ENCODE measurements around the gene COL4A3.

The COL4A3 gene

DNA sequence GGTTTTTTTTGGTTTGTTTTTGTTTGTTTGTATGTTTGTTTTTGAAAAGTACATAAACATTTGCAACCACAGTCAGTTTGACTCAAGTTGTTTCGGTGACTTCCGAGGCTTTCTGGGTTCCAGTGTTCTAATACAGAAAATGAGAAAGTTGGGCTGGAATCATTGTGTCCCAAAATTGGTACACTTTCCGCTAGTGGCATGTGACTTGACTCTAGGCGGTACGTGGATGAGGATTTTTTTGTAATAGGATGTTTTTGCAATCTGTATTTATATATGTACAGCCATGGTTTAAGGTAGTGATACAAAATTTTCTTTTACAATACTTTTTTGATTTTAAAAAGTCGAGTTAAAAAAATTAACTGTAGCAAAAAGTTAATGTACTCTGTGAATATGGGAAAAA lies 162.4 kb downstream of the COL4A3 start:
- peaks cover 22% of the 10 kb centered on the region for H3K4me1 ChIP-seq (ENCODE audit: control insufficient read depth, low read depth, low read length)
- H3K4me3 ChIP-seq (ENCODE audit: low read length) = peak overlapping the region; percentile 94
- H3K9me3 ChIP-seq (ENCODE audit: control insufficient read depth, low read depth, low read length) = peaks cover 2% of the 10 kb centered on the region
- no peaks in the 10 kb centered on the region for H3K27me3 ChIP-seq (ENCODE audit: control insufficient read depth, insufficient read depth, low read length)
- H3K36me3 ChIP-seq (ENCODE audit: control insufficient read depth, low read depth, low read length) = peaks cover 9% of the 10 kb centered on the region
- H3K27ac ChIP-seq (ENCODE audit: low read length) = no peak overlapping the region
- peak overlapping the region; percentile 94 for H3K9ac ChIP-seq (ENCODE audit: low read length)

DNA sequence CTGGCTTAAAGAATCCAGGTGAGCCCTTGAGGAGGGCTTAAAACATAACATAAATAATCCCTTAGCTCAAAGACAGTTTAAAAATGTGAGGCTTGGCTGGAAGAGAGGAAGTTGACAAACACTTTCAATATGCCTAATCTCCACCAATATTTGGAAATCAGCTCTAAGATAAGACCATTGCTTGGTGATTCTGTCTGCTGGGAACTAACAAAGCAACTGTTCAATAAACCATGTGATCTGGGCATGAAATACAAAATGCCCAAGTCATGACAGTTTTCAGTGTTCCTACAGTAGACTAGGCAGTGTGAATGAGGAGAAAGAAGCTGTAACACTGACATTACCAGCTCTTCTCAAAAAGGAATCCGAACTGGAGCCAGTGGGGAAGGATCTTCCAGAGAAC lies 171.3 kb downstream of the COL4A3 start:
- Histone ChIP-seq H3K4me1 (ENCODE audit: control insufficient read depth, low read depth, low read length) (no peaks in the 10 kb centered on the region), H3K9me3 (ENCODE audit: control insufficient read depth, low read depth, low read length) (no peaks in the 10 kb centered on the region), H3K36me3 (ENCODE audit: control insufficient read depth, low read depth, low read length) (peaks cover 56% of the 10 kb centered on the region), H3K9ac (ENCODE audit: low read length) (no peak overlapping the region), H3K27me3 (ENCODE audit: control insufficient read depth, insufficient read depth, low read length) (no peaks in the 10 kb centered on the region), H3K4me3 (ENCODE audit: low read length) (no peak overlapping the region), H3K27ac (ENCODE audit: low read length) (no peak overlapping the region)

DNA sequence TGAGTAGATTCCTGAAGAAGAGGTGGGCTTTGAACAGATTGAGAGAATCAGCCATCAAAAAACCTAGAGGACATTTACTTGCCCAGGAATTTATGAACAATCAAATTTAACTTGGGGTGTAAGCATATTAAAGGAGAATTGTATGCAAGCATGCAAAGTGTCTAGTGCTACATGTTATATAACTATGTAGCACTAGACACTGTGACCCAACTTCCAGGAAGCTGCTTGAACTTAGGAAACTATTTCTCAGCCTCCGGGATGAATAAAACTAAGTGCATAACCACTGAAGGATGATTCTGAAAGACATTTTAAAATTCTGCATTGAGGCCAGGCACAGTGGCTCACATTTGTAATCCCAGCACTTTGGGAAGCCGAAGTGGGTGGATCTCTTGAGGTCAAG lies 173.0 kb downstream of the COL4A3 start:
- no peak overlapping the region for H3K9ac ChIP-seq (ENCODE audit: low read length)
- no peaks in the 10 kb centered on the region for H3K27me3 ChIP-seq (ENCODE audit: control insufficient read depth, insufficient read depth, low read length)
- H3K4me3 ChIP-seq (ENCODE audit: low read length) = no peak overlapping the region
- no peak overlapping the region for H3K27ac ChIP-seq (ENCODE audit: low read length)
- no peaks in the 10 kb centered on the region for H3K4me1 ChIP-seq (ENCODE audit: control insufficient read depth, low read depth, low read length)
- H3K9me3 ChIP-seq (ENCODE audit: control insufficient read depth, low read depth, low read length) = no peaks in the 10 kb centered on the region
- peaks cover 55% of the 10 kb centered on the region for H3K36me3 ChIP-seq (ENCODE audit: control insufficient read depth, low read depth, low read length)

DNA sequence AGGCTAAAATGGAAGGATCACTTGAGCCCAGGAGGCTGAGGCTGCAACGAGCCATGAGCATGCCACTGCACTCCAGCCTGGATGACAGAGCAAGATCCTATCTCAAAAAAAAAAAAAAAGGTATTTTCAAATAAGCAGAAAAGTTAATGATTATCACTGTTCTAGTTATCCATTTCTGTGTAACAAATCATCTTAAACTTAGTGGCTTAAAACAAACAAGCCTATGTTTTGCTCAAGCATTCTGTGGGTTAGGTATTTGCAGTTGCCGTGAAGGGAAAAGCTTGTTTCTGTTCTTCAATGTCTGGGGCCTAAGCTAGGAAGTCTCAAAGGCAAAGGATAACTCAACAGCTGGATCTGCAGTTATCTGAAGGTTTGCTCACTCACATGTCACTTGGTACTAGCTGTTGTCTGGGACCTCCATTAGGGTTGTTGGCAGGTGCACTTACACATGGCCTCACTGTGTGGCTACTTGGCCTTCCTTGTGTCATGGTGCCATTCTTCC lies 174.7 kb downstream of the COL4A3 start:
- Histone ChIP-seq H3K9ac (ENCODE audit: low read length) (no peak overlapping the region), H3K9me3 (ENCODE audit: control insufficient read depth, low read depth, low read length) (no peaks in the 10 kb centered on the region), H3K4me1 (ENCODE audit: control insufficient read depth, low read depth, low read length) (no peaks in the 10 kb centered on the region), H3K36me3 (ENCODE audit: control insufficient read depth, low read depth, low read length) (peaks cover 51% of the 10 kb centered on the region), H3K4me3 (ENCODE audit: low read length) (no peak overlapping the region), H3K27me3 (ENCODE audit: control insufficient read depth, insufficient read depth, low read length) (no peaks in the 10 kb centered on the region), H3K27ac (ENCODE audit: low read length) (no peak overlapping the region)

DNA sequence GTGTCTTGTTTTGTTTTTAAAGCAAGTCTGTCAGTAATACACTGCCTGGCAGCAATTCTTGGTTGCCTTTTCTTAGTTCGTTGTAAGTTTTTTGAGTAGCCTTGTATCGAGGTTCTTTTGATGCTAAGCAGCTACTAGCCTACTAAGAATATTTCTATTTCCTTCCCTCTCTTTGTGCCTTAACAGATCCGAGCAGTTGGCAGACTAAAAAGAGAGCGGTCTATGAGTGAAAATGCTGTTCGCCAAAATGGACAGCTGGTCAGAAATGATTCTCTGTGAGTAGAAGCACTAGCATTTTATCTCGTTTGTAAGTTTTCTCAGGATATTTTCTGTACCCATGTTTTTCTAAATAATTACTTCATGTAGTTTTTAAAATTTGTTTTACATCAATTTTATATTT lies 175.7 kb downstream of the COL4A3 start:
- Histone ChIP-seq H3K4me3 (ENCODE audit: low read length) (no peak overlapping the region), H3K36me3 (ENCODE audit: control insufficient read depth, low read depth, low read length) (peaks cover 43% of the 10 kb centered on the region), H3K4me1 (ENCODE audit: control insufficient read depth, low read depth, low read length) (no peaks in the 10 kb centered on the region), H3K27ac (ENCODE audit: low read length) (no peak overlapping the region), H3K9ac (ENCODE audit: low read length) (no peak overlapping the region), H3K27me3 (ENCODE audit: control insufficient read depth, insufficient read depth, low read length) (no peaks in the 10 kb centered on the region), H3K9me3 (ENCODE audit: control insufficient read depth, low read depth, low read length) (no peaks in the 10 kb centered on the region)

DNA sequence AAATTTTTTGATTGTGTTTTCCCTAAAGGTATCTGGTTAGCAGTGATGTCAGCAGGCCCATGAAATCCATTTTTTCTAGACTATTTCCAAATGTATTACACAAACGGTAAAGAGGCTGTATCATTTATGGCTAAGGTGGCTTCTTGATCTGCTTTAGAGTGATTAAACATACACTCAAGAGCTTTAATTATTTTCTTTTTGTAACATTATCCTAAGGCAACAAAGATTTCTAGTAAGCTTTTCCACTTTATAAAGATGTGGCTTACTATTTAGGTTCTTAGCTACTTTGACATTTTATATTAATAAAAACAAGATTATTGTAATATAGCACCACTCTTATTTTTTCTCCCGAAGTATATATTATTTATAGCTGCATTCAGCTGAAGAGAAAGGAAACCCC lies 177.1 kb downstream of the COL4A3 start:
- peaks cover 34% of the 10 kb centered on the region for H3K36me3 ChIP-seq (ENCODE audit: control insufficient read depth, low read depth, low read length)
- H3K4me3 ChIP-seq (ENCODE audit: low read length) = no peak overlapping the region
- H3K9me3 ChIP-seq (ENCODE audit: control insufficient read depth, low read depth, low read length) = no peaks in the 10 kb centered on the region
- no peaks in the 10 kb centered on the region for H3K4me1 ChIP-seq (ENCODE audit: control insufficient read depth, low read depth, low read length)
- no peak overlapping the region for H3K27ac ChIP-seq (ENCODE audit: low read length)
- no peak overlapping the region for H3K9ac ChIP-seq (ENCODE audit: low read length)
- H3K27me3 ChIP-seq (ENCODE audit: control insufficient read depth, insufficient read depth, low read length) = no peaks in the 10 kb centered on the region

DNA sequence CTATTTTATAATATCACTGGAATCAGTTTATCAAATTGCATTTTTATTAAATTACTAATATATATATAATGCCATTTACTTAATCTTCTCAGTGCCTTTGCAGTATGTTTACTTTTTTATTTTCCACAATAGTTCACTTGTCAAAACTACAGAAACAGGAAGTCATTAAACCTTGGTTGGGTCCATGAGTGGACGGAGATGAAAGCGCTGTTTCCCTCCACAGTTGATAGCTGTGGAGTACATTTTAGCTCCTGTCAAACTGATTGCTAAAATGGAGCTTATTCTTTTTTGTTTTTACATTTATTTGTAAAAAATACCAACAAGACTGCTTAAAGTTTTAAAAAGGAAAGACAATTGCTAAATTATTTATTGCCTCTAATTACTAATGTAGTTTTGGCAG lies 179.8 kb downstream of the COL4A3 start:
- peaks cover 45% of the 10 kb centered on the region for H3K36me3 ChIP-seq (ENCODE audit: control insufficient read depth, low read depth, low read length)
- no peaks in the 10 kb centered on the region for H3K4me1 ChIP-seq (ENCODE audit: control insufficient read depth, low read depth, low read length)
- H3K9ac ChIP-seq (ENCODE audit: low read length) = no peak overlapping the region
- no peak overlapping the region for H3K27ac ChIP-seq (ENCODE audit: low read length)
- H3K9me3 ChIP-seq (ENCODE audit: control insufficient read depth, low read depth, low read length) = no peaks in the 10 kb centered on the region
- H3K27me3 ChIP-seq (ENCODE audit: control insufficient read depth, insufficient read depth, low read length) = no peaks in the 10 kb centered on the region
- H3K4me3 ChIP-seq (ENCODE audit: low read length) = no peak overlapping the region

DNA sequence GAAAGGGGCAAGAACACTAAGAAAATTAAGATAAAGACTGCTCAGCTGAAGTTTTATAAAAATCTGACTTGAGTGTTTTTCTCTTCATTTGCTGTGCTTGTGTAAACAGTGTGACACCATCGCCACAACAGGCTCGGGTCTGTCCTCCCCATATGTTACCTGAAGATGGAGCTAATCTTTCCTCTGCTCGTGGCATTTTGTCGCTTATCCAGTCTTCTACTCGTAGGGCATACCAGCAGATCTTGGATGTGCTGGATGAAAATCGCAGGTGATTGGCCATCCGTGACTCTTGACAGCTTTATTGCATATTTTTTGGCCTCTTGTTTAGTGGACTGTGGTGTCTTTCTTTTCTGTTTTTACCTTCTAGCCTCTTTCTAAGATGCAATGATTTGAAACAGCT lies 182.7 kb downstream of the COL4A3 start:
- no peak overlapping the region for H3K9ac ChIP-seq (ENCODE audit: low read length)
- no peaks in the 10 kb centered on the region for H3K4me1 ChIP-seq (ENCODE audit: control insufficient read depth, low read depth, low read length)
- peaks cover 38% of the 10 kb centered on the region for H3K36me3 ChIP-seq (ENCODE audit: control insufficient read depth, low read depth, low read length)
- H3K27ac ChIP-seq (ENCODE audit: low read length) = no peak overlapping the region
- no peak overlapping the region for H3K4me3 ChIP-seq (ENCODE audit: low read length)
- H3K9me3 ChIP-seq (ENCODE audit: control insufficient read depth, low read depth, low read length) = no peaks in the 10 kb centered on the region
- no peaks in the 10 kb centered on the region for H3K27me3 ChIP-seq (ENCODE audit: control insufficient read depth, insufficient read depth, low read length)

DNA sequence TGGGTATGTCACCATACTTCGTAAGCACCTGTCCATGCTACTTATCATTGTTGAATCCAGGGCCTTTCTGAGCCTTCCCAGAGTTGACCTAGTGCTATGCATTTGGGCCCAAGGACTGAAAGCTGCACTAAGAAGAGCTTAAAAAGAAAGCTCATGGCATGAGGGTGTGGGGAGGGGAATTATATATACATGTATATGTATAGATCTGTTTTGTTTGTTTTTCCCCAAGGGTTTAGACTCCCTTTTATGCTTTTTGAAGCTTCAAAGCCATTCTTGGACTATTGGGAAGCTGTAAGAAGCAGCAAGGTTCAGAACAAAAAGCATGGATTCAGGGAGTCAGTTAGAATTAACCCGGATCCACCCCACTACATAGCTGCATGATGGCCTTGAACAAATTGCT lies 183.9 kb downstream of the COL4A3 start:
- H3K4me3 ChIP-seq (ENCODE audit: low read length) = no peak overlapping the region
- peaks cover 27% of the 10 kb centered on the region for H3K36me3 ChIP-seq (ENCODE audit: control insufficient read depth, low read depth, low read length)
- H3K4me1 ChIP-seq (ENCODE audit: control insufficient read depth, low read depth, low read length) = no peaks in the 10 kb centered on the region
- no peaks in the 10 kb centered on the region for H3K27me3 ChIP-seq (ENCODE audit: control insufficient read depth, insufficient read depth, low read length)
- H3K27ac ChIP-seq (ENCODE audit: low read length) = no peak overlapping the region
- no peaks in the 10 kb centered on the region for H3K9me3 ChIP-seq (ENCODE audit: control insufficient read depth, low read depth, low read length)
- H3K9ac ChIP-seq (ENCODE audit: low read length) = no peak overlapping the region

DNA sequence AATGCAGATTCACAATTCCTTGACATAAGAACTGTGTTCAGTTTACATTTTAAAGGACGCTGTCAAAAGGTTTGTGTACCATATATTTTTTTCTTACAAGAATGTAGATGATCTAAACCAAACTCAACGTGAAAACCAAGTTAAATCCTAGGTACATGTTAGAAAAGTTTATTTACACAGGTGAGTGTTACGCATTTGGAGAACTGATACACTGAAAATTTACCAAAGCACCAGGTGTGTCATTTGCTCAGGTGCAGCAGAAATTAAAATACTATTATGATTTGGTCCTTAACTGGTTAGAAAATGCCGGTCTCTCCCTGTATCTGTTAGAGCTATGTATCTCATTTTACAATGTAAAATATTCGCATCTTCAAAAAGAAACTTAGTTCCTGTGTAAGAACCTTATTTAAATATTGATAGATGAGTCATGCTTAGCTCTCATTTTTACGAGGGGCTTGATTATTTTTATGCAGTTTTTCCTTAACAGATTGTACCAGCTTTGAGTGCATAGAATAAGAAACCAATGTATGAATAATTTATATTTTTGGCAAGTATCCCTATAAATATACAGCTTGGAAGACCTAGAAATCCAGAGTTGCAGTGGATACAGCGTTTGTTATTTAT lies 185.7 kb downstream of the COL4A3 start:
- Histone ChIP-seq H3K27me3 (ENCODE audit: control insufficient read depth, insufficient read depth, low read length) (no peaks in the 10 kb centered on the region), H3K4me3 (ENCODE audit: low read length) (no peak overlapping the region), H3K9me3 (ENCODE audit: control insufficient read depth, low read depth, low read length) (no peaks in the 10 kb centered on the region), H3K27ac (ENCODE audit: low read length) (no peak overlapping the region), H3K36me3 (ENCODE audit: control insufficient read depth, low read depth, low read length) (peaks cover 27% of the 10 kb centered on the region), H3K9ac (ENCODE audit: low read length) (no peak overlapping the region), H3K4me1 (ENCODE audit: control insufficient read depth, low read depth, low read length) (no peaks in the 10 kb centered on the region)

DNA sequence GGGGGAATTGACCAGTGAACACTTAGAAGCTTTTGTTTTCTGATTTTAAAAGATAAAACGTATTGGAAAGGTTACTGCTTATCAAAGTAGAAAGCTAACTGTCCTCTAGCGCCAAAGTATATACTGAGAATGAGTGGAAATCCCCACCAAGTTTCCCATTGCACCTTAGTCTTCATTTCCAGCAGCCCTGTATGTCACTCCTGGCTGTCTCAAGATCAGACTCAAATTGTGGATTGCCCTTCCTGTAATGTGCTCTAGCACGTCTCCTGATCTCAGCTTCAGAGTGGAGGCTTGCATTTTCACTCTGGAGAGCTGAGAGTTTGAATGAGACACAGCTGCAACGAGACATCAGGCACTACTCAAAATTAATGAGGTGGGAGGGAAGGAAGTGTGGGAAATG lies 187.2 kb downstream of the COL4A3 start:
- Histone ChIP-seq H3K27me3 (ENCODE audit: control insufficient read depth, insufficient read depth, low read length) (no peaks in the 10 kb centered on the region), H3K4me1 (ENCODE audit: control insufficient read depth, low read depth, low read length) (no peaks in the 10 kb centered on the region), H3K9me3 (ENCODE audit: control insufficient read depth, low read depth, low read length) (no peaks in the 10 kb centered on the region), H3K9ac (ENCODE audit: low read length) (no peak overlapping the region), H3K36me3 (ENCODE audit: control insufficient read depth, low read depth, low read length) (peaks cover 35% of the 10 kb centered on the region), H3K27ac (ENCODE audit: low read length) (no peak overlapping the region), H3K4me3 (ENCODE audit: low read length) (no peak overlapping the region)

DNA sequence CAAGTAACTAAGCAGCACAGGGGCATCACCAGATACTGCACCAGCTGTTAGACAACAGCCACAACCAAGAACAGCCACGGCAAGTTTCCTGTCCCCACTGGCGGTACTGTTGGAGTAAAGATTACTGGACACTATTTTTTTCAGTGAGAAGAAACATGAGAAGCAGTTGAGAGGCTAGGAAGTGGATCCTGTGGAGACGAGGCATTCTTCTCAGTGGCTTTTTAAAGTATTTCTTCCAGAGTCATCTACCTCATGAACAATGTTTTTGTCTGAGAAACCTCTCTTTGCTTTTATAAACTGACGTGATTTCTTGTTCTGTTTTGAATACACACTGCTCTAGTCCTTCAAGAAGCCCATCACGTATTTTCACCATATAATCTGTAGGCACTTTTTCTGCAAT lies 195.9 kb downstream of the COL4A3 start:
- Histone ChIP-seq H3K27ac (ENCODE audit: low read length) (no peak overlapping the region), H3K9ac (ENCODE audit: low read length) (no peak overlapping the region), H3K36me3 (ENCODE audit: control insufficient read depth, low read depth, low read length) (peaks cover 39% of the 10 kb centered on the region)

More for the DNA sequence above, 195.9 kb downstream of the COL4A3 start:
- Histone ChIP-seq H3K9me3 (ENCODE audit: control insufficient read depth, low read depth, low read length) (no peaks in the 10 kb centered on the region), H3K4me3 (ENCODE audit: low read length) (no peak overlapping the region), H3K4me1 (ENCODE audit: control insufficient read depth, low read depth, low read length) (no peaks in the 10 kb centered on the region), H3K27me3 (ENCODE audit: control insufficient read depth, insufficient read depth, low read length) (no peaks in the 10 kb centered on the region)

All from iPS-18a (cell line).